DMS79 treated with DMSO at 0.1 percent for 48 hours (cell line): Measurements from ENCODE around the gene NAPG.
"Not testable (repeated sequence)": the region's sequence is repeated elsewhere in the genome, so short reads cannot be mapped to it uniquely, and the experiment has no call there.

ENCODE experiments used
- DNase-seq: peaks from one replicate; lab custom pipeline; 2025; lab: John Stamatoyannopoulos, UW

NAPG gene

GRCh38 chr18:10525697-10526560 lies at the start of gene NAPG:
TSS of gene NAPG (plus strand) at chr18:10526027. CDS start at chr18:10526103, 76 bp downstream.
- DNase-seq: peak; percentile 83

DNA sequence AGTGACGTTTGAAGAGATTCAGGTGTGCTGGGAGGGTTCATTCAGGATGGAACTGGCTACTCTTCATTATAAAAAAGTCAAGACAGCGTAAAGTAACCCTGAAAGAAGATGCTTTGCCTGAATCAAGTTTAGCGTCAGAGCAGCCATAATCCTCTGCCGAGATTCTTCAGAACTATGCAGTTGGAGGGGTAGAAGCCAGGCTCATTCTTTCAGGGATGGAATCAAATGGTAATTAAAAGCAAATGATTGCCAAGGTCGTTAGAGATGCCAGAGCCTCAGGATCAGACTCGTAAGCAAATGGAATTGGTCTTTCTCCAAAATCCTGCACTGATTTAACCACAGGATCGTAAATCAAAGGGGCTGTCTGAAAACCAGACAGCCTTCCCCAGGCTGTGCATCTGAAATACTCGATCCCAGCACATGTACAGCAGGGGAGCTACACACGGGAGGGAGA lies 49.5 kb upstream of the NAPG start:
- no peak for DNase-seq

DNA sequence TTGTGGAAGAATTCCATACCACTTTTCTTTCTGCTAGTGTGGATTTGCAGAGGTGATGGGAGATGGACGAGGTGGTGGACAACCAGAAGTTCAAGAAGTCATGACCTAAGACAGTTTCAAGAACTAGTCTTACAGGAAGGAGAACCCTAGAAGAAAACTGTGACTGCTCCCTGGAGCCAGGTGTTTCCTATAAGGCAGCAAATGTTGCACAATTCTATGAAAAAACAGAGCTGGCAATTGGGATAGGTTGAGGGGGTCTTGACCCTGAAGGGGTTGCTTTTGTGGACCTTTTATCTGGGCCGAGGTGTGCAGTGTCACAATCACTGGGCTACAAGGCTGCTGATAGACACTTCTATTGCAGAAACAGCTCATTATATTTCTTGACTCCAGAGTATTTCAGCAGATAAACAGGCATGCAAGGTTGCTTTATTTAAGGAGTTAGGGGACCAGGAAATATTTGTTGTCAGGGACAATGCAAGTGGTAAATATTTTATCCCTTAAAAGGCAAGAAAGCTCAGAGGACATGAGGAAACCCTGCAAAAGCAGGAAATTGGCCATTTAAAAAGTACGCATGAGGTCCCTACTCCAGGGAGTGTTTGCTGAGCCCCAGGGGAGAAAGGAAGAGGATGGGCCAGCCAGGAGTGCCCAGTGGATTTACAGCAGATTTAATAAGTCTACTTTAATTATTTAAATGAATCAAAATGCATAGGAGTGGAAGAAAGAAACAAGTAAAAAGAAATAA lies 48.5 kb upstream of the NAPG start:
- no peak for DNase-seq

- DNase-seq: no peak
These were observed 48.0 kb upstream of the NAPG start for GRCh38 chr18:10477863-10478260.

DNA sequence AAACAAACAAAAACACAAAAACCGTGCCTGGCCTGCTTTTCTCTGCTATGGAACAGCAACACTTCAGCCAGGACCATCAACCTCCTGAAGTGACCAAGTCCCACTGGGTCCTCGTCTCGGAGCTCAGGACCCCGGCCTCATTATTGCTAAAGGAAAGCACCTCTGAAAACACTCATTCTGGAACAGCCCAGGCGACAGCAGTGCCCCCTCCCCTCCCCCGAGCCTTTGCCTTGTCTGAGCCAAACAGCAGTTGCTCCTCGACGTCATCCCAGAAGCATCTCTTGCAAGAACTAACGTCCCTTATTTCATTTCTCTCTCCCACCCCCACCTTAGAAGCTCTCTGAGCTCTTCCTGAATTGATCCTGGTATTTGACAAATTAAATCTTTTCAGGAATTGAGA lies 44.0 kb upstream of the NAPG start:
- no peak for DNase-seq

- no peak for DNase-seq
These were observed 43.4 kb upstream of the NAPG start for GRCh38 chr18:10482363-10482984.

GRCh38 chr18:10482985-10483949 lies 42.6 kb upstream of the NAPG start:
- no peak for DNase-seq

GRCh38 chr18:10485475-10485874 lies 40.4 kb upstream of the NAPG start:
- no peak for DNase-seq

DNA sequence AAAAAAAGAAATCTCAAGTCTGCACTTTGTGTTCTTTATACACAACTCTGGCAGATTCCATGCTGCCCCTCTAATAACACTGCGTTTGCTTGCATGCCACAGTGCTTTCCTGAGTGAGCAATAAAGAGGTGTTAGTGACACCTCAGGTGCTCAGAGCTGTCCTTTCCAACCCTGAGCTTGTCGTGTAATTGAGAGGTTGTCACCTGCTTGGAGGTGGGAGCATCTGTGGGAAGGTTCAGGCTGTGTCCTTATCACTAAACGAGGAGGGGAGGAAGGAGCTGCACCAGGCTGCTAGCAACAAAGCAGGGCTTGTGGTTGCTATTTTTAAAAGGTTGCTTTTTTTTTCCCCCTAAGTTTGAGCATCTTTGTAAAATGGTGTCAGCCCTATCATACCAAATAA lies 39.5 kb upstream of the NAPG start:
- no peak for DNase-seq

DNA sequence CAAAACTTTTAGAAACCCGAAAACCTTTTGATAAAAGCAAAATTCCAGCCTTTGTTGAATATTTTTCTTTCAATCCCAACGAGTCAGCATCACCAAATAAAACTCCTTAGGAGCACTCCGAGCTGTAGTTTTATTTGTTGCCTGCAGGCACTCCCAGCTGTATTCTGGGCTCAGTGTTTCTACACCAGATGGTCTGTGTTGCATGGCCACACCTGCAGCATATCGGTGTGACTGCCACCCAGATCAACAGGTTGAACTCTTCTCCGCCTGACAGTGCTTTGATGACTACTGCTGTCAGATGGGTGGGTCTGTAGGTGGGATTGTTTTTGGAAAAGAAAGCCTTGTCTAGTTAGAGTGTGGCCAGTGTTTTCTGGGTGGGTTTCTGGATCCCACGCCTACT lies 38.7 kb upstream of the NAPG start:
- DNase-seq: no peak

DNA sequence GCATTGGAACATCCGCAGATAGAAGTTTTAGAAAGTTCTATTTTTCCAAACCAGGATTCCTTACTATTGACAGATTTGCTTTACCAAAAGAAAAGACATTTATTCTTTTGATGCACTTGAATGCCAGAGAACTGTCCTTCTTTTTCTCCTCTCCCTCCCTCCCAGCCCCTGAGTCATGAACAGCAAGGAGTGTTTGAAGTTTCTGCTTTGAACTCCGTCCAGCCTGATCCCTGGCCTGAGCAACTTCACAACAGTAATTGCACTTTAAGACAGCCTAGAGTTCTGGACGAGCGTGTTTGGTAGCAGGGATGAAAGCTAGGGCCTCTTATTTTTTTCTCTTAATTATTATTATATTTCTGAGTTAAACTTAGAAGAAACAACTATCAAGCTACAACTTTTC lies 37.8 kb upstream of the NAPG start:
- DNase-seq: no peak

GRCh38 chr18:10490401-10491165 lies 35.2 kb upstream of the NAPG start:
- DNase-seq: no peak

- no peak for DNase-seq
These were observed 29.9 kb upstream of the NAPG start for GRCh38 chr18:10495936-10496335.

DNA sequence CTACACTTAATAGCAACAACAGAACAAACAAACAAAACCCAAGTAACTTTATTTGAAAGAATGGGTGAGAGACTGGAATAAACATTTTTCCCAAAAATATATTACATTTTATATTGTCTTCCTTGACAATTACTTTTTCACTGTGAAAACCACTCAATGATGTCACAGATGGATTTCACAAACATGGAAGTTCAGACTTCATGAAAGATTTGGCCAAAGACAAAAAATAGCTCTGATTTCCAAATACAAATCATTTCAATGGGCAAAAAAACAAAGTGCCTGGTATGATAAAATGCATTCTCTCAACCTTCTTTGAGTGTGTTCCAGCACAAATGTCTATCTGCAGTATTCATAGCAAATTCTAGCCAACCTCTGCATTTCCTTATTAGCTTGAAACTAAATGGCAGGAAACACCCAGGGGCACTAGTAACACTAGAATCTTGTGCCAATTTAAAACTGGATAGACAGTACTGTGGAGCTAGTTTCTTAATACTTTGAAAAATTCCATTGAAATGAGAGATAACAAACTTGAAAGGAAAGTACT lies 28.5 kb upstream of the NAPG start:
- DNase-seq: no peak

- DNase-seq: no peak
These were observed 26.6 kb upstream of the NAPG start for GRCh38 chr18:10499230-10499629.

- no peak for DNase-seq
These were observed 25.8 kb upstream of the NAPG start for GRCh38 chr18:10500038-10500437.

DNA sequence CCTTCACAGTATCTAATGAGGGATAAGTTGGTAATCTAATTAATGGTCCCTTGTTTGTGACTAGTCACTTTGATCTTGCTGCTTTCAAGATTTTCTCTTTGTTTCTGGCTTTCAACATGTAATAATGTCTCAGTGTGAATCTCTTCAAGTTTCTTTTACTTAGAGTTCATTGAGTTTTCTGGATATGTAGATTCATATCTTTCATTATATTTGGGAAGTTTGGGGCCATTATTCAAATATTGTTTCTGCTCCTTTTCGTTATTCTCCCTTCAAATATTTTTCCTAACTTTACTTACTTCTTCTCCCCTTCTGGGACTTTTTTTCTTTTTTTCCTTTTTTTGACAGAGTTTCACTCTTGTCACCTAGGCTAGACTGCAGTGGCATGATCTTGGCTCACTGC lies 21.1 kb upstream of the NAPG start:
- DNase-seq: no peak

GRCh38 chr18:10505892-10506291 lies 19.9 kb upstream of the NAPG start:
- DNase-seq: not testable (repeated sequence)

DNA sequence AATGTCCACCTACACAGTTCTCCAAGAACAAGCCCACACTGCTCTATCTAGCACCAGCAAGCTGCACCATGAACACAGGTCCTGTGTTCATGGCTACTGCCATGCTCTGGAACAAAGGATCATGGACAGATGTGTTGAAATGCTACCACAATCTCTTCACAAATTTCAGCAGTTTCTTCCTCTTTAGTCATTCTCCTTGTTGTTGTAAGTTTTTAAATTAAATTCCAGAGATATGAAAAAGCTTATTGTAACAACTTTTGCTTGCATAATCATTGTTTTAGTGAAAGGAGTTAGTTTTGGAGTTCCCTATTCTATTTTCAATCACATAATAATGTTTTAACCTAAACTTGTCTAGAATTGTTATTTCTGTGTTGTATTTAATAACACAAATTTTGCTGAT lies 17.2 kb upstream of the NAPG start:
- no peak for DNase-seq

GRCh38 chr18:10511236-10511635 lies 14.6 kb upstream of the NAPG start:
- DNase-seq: no peak

GRCh38 chr18:10514082-10514481 lies 11.7 kb upstream of the NAPG start:
- DNase-seq: no peak
